NCI-H146 treated with DMSO at 0.1 percent for 48 hours (cell line): ENCODE results near the gene HIVEP3.

Experiments used
- DNase-seq: peaks from one replicate; lab custom pipeline; 2025; ENCODE audit not compliant: unreplicated experiment; lab: John Stamatoyannopoulos, UW

HIVEP3 gene

DNA sequence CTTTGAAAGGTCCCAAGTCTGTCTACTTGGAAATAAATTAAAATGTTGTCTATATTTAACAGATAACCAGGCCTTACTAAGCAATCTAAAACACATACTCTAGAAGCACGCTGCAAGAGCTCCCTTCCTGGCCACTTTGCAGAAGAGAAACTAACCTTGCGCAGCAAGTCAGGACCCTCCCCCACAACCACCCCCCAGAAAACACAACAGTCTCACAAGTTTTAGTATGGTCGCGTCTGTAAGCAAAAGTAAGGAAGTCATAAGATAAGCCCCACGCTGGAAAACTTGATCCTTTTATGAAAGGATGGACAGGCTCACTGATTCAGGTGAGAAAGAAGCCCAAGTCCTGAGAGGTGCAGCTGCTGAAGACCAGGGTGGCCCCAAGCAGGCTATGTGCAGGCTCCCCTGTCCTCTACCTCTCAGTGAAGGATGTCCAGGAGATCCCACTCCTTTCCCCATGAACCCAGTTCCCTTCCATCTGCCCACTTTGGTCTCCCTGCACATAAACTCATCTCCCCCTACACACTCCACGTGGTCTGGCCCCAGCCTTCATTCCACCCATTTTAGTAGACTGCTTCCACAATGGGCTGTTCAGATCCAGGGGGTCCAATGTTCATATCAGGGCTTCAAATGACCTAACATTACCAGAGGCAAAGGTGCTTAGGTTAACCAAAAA lies 23.8 kb downstream of the HIVEP3 start:
- no peak for DNase-seq

DNA sequence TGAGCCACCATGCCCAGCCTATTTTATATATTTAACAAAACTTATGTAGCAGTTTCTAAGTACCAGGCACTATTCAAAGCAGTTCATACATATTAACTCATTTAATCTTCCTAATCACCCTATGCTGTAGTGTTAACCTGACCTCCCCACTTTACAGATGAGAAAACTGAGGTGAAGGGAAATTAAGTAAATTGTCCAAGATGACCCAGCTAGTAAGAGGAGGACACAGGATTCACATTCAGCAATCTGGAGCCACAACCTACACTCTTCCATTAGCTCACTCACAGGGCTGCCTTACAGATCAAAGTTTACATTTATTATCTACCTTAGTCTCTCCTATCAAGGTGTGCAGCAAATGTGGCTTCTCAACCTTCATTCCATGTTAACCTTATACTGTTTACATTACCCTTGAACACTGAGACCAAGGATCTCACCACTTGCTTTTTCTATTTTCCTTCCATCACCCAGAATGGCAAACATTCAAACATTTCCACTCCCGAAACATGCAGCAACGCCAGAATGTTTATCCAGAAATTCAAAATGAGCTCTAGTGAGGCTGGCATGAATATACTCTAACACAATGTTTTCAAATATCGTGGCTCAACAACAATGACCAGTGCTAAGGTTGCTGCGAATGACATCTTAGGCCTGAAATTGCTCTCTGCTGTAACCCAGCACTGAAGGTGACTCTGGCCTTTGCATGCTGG lies 24.5 kb downstream of the HIVEP3 start:
- DNase-seq = no peak

DNA sequence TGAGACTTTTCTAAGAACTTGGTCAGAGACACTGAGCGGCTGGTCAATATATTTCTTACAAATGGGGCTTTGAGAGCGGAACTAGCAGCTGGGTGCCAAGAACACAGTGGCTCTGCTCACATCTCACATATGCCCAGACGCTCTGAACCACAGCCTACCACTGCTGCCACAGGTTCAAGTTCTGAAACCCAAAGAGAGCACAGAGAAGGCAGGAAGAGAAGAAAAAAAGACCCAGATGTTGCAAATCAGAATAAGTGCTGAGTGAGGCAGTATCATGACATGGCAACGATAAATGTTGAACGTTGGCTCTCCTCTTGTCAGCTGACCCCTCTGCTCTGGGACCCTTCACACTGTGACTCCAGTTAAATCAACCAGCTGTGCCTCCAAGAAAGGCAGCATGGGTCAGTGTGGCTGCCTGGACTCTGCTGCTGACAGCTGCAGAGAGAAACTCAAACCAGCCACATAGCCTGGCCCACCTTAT lies 26.4 kb downstream of the HIVEP3 start:
- DNase-seq = no peak

DNA sequence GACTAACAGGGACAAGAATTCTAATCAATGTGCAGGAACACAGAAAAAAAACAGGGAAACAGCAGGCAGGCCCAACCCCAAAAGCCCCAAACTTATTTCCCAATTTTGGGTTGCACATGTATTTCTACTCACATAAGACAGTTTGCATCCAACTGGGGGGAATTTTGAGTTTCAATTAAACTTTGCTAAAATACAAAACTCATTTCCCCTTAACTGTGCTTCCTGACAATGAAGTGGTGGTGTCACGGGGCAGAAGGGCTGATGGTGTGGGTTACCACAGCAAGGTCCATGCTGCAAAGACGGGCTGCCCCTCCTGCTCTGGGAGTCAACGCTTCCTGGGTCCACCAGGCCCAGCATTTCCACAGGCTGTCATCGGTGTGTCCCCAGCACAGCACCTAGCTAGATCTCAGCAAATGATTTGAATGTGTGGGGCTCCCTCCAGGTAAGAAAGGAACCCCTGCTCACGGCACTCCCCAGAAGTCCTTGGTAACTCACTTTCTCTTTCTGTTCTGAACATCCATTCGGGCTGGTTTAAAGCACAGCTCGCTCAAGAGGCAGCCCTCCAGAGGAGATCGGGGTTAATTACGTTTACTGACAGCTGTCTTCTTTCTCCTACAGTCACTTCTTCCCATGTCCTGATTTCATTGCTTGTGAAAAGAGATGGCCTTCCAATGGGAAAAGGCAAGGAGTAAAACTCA lies 27.4 kb downstream of the HIVEP3 start:
- no peak for DNase-seq

DNA sequence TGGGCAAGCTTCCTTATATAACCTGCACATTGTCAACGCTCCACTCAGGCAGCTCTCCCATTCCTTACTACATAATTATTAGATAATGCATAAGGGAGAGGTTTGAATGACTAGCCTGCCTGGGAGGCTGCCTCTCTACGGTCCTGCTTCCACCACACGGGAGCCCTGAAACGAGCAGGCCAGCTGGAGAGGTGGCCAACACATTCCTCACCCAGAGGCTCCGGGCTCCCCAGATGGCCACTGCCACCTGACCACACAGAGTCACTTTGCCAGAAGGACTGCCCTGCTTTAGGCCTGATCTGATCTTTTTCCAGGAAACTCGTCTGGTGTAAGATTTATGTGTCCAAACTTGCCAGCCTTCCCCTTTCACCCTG lies 27.9 kb downstream of the HIVEP3 start:
- DNase-seq = no peak

DNA sequence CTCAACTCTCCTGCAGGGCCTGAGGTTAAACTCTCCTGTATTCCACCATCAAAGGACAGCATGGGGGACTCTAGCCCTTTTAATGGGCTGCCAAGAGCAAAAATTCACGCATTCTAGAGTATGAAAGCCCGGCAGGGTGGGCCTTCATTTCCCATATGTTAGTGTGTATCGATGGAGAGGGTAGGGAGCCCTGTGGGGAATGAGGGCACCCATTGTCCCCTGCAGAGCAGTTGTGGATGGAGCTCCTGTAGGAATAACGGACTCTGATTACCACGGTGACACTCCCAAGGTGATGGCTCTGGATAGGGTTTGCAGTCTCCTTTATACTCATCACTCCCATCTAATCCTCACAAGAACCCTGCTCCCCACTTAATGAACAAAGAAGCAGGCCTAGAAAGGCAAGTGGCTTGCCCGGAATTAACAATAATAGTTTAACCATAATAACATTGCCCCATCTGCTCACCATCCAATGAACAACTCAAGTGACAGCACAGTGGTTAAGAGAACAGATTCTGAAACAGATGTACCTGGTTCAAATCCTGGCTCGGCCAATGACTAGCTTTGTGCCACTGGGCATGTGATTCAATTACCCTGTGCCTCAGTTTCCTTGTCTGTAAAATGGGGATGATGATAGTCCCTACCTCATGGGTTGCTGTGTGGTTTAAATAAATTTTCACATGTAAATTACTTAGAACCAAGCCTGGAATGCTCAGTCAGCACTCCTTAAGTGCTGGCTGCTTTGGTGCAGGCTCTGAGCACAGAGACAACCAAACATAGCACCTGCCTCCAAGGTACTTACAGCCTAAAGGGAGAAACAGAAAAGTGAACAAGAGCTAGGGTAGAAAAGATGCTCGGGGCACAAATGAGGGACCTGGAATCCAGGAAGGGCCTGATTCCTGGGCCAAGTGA lies 29.0 kb downstream of the HIVEP3 start:
- DNase-seq = no peak

DNA sequence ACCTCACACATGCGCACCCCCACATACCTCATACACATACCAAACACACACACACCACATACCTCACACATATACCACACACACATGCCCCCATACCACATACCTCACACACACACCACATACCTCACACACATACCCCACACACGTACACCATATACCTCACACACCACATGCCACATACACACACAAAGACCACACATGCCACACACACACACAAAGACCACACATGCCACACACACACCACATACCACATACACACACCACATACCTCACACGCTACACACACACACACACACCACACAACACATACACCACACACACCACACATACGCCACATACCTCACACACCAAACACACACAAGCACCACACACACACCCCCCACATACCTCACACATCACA lies 30.0 kb downstream of the HIVEP3 start:
- DNase-seq = no peak

DNA sequence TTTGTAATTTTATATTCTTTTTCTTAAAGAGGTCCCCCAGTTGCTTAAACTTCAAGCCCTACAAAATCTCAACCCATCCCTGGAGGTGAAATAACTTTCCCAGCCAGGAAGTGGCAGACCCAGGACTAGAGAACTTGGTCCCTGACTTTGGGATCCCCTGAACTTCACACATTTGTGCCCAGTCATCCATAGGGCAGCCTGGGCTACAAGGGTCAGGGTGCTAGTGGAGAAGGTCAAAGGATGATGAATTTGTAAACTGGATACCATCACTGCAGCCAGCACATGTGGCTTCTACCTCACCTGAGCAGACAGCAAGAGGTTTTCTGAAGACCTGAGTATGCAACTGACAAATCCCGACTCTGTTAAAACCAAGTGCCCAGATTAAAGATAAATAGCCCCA lies 31.4 kb downstream of the HIVEP3 start:
- DNase-seq = no peak

DNA sequence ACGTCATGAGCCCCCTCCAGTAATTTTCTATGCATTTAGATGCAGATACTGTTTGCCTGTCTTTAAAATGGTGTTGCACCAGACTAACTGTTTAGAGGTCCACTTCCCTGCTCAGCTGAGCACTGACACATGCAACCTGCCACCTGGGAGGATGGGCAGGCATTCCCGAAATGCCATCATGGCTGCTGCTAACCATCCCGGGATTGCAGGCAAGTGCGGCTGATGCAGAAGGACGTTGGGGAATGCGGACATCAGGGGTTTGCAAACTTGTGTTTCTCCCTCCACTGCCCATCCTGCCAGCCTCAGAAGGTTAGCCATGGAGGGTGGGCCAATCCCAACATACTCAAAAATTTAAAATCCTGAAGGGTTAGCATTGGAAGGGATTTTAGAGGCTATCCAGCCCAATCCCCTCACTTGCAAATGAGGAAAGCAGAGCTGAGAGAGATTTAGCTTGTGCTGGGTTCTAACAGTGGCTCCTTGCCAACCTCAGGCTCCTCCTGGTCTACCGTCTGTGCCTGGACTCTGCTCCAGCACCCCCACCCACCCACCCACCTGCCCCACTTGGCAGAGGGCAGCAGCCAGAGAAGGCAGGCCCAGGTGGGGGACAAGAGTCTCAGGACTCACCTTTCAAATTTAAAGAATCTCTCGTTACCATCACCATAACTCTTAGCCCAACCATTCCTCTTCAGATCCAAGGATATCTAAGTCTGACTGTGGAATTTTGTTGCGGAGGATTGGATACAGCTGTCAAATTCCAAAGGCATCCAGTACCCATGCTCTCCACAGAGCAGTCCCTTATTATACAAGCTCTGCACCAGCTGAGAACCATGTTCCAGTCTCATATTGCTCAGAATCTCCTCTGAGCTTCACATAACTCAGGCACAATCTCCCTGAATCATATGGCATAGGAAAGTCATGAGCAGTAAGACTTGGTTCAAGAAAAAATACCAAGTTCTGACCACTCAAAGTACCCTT lies 34.2 kb downstream of the HIVEP3 start:
- no peak for DNase-seq

DNA sequence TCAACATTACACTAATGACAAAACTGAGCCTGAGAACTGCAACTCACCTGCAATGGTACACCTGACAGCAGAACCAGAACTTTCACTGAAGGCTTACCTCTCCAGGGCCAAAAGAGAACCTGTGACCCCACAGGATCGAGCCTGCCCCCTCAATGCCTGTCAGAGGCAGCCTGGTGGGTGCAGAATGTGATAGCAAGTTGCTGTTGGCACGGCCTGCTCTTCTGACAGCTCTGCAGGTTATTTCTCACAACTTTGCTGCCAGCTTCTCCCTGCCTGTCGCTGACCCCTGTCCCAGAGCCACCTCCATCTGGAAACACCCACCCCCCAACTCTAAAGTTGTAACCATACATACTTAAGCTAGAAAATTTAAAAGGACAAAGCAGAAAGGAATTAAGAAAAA lies 35.2 kb downstream of the HIVEP3 start:
- DNase-seq = no peak

DNA sequence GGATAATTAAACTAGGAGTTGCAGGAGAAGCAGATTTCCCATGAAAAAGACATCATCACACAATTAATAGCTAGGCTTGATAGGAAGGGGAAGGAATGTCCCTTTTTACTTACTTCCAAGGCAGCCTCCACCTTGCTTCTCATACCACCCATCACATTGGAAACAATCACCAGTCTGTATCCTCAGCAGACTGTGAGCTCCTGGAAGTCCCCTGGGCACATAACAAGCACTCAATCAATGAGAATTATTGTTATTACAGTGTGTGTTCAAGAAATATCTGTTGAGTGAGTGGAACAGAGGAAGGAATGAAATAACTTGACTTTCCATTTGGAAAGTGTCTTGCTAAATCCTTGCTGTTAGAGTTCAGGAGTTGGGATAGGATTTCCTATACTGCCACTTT lies 36.2 kb downstream of the HIVEP3 start:
- DNase-seq = no peak

DNA sequence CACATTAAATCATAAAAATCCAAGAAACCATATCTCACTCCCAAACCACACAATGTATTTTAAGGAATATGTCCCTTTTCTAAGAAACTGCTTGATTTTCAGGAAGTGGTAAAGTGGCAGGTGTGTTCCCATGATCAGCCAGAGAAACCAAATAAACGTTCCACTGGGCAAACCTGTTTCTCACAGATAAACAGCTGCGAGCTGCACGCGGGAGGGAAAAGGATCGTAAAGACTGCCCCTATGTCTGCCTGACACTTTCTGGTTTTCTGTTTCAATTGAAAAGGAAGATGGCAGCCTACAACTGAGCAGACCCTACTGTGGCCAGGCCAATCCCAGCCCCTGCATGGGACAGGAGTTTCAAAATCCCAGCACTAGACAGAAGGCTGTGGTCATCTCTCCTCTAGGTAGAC lies 36.6 kb downstream of the HIVEP3 start:
- peak; percentile 34 for DNase-seq

DNA sequence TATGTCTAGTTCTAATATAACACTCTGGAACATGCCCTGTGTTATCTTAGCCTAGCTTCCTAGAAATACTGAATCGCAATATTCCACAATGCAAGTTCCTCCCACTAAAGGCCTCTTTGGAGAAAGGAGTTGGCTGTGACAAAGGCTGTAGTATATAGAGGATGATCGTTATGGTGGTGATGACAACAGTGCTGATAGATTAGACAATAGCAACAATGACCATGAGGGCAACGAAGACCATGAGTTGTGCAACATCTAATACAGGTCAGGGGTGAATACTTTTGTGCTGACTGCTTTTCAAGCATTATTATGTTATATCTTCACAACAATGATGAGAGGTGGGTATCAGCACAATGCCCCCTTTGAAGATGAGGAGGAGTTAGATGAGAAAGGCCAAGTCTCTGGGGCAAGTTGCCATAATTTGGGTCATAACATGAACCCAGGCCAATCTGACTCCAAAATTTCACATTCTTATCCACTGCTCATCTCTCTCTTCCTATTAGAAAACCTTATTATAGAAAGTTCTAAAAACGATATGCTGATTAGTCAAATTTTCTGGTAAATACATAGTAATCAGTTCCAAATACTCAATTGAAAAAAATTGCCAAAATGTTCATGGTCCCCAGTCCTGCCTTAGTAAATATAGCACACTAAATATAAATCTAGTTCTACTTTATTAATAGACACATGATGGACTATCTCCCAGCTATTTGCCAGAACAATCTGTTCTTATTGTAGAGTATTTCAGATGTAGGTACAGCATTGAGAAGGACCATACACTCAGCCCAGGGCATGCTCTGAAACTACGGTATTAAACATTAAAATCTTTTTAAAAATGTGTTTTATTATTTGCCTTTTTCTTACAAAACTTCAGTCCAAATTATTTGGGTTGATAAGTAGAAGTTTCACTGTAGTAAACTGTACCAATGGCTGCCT lies 37.5 kb downstream of the HIVEP3 start:
- no peak for DNase-seq

DNA sequence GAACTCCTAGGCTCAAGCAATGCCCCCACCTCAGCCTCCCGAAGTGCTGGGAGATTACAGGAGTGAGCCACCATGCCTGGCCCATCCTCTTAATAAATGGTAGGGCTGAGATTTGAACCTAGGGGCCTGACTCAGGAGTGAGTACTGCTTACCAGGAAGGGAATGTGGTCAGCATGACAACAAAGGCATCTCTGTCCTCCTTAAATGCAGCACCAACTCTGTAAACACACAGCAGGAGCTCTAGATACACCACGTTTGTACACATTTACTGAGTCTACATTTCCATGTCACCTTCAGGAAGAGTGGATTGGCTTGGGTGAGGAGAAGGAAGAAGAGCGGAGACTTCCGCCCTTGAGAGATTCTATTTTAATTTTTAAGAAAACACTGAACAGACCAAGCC lies 38.5 kb downstream of the HIVEP3 start:
- DNase-seq = no peak

DNA sequence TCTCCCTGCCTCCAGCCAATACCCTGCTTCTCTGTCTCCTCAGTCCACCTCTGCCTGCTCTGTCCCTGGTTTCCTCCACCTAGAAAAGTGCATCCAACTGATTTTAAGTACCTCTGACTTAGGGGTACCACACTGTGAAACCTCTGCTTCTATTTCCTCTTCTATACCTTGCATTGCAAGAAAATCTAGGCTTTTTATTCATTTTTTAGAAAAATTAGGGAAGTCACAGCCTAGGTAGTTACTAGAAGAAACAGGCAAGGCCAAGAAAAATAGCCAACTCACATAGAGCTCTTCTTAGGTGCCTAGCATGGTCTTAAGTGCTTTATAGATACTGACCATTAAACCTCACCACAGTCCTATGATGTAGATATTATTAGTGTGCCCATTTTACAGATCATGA lies 39.1 kb downstream of the HIVEP3 start:
- no peak for DNase-seq

DNA sequence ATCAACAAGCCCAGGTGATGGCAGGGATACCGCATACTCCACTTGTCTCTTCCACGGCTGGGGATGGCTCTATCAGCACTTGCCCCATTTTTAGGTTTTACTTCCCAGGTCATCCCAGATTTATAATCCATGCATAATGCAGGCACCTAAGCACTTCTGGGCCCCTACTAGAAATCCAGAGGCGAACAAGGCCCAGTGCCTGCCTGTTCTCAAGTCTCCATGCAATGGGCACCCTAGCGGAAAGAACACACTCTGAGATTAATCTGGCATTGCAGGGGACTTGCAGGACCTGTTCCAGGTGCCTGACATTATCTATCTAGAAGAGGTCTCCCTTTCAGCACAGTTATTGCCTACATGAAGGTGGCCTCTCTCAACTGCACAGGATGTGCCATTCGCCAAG lies 39.8 kb downstream of the HIVEP3 start:
- DNase-seq = no peak

DNA sequence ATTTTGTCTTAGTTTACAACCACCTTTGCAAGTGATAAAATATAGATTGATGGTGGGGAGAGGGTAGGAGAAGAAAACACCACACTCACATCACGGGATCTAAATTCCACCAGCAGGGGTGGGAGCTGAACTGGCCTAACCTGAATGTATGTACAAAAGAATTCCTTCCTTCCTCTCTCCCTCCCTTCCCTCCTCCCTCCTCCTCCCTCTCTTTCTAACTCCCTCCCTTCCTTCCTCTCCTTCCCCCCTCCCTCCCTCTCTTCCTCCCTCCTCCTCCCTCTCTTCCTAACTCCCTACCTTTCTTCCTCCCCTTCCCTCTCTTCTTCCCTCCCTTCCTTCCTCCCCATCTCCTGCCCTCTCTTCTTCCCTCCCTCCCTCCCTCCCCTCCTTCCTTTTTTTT lies 40.2 kb downstream of the HIVEP3 start:
- DNase-seq = no peak

DNA sequence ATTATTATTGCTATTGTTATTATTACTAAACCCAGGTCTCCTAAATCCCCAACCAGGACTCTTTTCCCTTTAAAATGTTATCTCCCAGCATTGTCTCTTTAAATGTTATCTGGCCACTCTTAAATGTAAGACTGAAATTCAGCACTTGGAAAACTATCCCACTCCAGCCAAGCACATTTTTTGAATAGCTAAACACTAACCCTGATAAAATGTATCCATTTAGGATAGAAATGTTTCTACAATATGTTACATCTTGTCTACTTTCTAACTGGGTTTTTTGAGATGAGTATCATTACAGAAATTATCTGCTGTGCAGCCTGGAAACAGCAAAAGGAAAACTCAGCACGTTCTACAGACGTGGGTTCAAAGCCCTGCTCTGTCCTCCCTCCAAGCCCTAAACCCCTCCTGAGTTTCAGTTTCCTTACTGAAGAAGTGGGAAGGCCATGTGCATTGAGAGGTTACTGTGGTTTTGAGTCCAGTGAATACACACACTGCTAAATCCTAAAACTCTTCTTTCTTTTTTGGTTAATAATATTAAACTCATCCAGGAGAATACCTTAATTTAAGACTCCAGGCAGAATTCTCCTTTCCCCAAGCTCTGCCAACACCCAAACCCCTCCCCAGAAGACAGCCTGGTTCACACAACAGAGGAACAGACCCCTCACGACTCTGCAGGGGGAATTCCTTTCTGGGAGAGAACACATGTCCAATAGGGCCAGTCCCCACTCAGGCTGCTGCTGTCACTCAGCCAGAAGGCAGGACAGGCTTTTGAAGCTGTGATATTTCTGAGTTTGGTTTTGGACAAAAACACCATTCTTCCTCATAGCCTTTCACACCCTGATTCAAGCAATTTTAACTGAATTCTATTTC lies 41.9 kb downstream of the HIVEP3 start:
- no peak for DNase-seq
